NCI-H69 (cell line): ENCODE measurements around the gene HS3ST3B1.

Experiments used
- DNase-seq: peaks from one replicate; lab custom pipeline; 2025; lab: John Stamatoyannopoulos, UW

Gene HS3ST3B1

GRCh38 chr17:14355556-14355955 is 54.7 kb downstream of the HS3ST3B1 start:
- DNase-seq = no peak

- no peak for DNase-seq
Measured at GRCh38 chr17:14359163-14360020, 58.5 kb downstream of the HS3ST3B1 start.

GRCh38 chr17:14360856-14361255 is 60.0 kb downstream of the HS3ST3B1 start:
- no peak for DNase-seq

- no peak for DNase-seq
Measured at GRCh38 chr17:14361470-14361869, 60.6 kb downstream of the HS3ST3B1 start.

- no peak for DNase-seq
Measured at GRCh38 chr17:14361945-14362508, 61.1 kb downstream of the HS3ST3B1 start.

GRCh38 chr17:14366199-14366598 is 65.3 kb downstream of the HS3ST3B1 start:
- no peak for DNase-seq

GRCh38 chr17:14372461-14372860 is 71.6 kb downstream of the HS3ST3B1 start:
- no peak for DNase-seq

GRCh38 chr17:14372905-14373613 is 72.2 kb downstream of the HS3ST3B1 start:
- DNase-seq = no peak

GRCh38 chr17:14373614-14374259 is 72.9 kb downstream of the HS3ST3B1 start:
- no peak for DNase-seq

- DNase-seq = no peak
Measured at GRCh38 chr17:14374268-14374667, 73.4 kb downstream of the HS3ST3B1 start.

- no peak for DNase-seq
Measured at GRCh38 chr17:14376666-14377065, 75.8 kb downstream of the HS3ST3B1 start.

GRCh38 chr17:14381606-14382005 is 80.7 kb downstream of the HS3ST3B1 start:
- DNase-seq = no peak

- DNase-seq = no peak
Measured at GRCh38 chr17:14387036-14387435, 86.2 kb downstream of the HS3ST3B1 start.

GRCh38 chr17:14389681-14390080 is 88.8 kb downstream of the HS3ST3B1 start:
- no peak for DNase-seq

GRCh38 chr17:14393723-14394122 is 92.8 kb downstream of the HS3ST3B1 start:
- no peak for DNase-seq

- DNase-seq = no peak
Measured at GRCh38 chr17:14395255-14395654, 94.4 kb downstream of the HS3ST3B1 start.

GRCh38 chr17:14396547-14396946 is 95.7 kb downstream of the HS3ST3B1 start:
- DNase-seq = no peak

- no peak for DNase-seq
Measured at GRCh38 chr17:14398766-14399165, 97.9 kb downstream of the HS3ST3B1 start.
